Measurements from ENCODE around the gene LAMA3.

LAMA3 gene

DNA sequence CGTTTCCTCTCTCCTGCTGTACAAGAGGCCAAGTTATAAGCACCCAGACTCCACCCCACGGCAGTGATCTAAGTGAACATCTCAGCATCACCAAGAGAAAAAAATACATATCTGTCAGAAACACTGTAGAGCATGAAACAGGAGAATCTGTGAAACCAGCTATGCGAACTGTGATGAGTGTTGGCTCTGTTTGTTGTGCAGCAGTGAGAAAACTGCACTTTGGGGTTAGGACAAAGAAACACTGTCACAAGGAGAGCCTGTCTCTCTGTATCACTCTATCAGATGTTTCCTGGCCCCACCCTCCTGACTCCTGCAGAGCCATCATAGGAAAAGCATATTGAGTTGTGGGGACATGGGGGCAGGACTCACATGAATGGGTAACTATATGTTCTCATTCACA is 87.1 kb downstream of the LAMA3 start:
- H3K27me3 ChIP-seq (ENCODE audit: insufficient read depth, insufficient read length), result no peaks in the 10 kb centered on the region
- H3K9me3 ChIP-seq (ENCODE audit: insufficient read depth, low read length), result no peaks in the 10 kb centered on the region
- no peak overlapping the region for H3K4me3 ChIP-seq (ENCODE audit: insufficient read length, low read depth)
- TF ChIP-seq YY1 (IDR thresholded peaks at IDR 0.05; ENCODE audit: insufficient read depth, insufficient read length) (no peak), ZNF274 (IDR thresholded peaks at IDR 0.05; ENCODE audit: low read depth, low read length) (no peak), SUZ12 (IDR thresholded peaks at IDR 0.05; ENCODE audit: extremely low read depth, insufficient read depth, insufficient read length) (no peak)
- no peak for DNase-seq (ENCODE audit: low read depth, low spot score)
- no peak overlapping the region for H3K9ac ChIP-seq (ENCODE audit: insufficient read length, low read depth)
- H3K36me3 ChIP-seq (ENCODE audit: insufficient read depth, insufficient read length, low read length), result no peaks in the 10 kb centered on the region
- peaks cover 4% of the 10 kb centered on the region for H3K4me1 ChIP-seq (ENCODE audit: insufficient read depth, insufficient read length)

DNA sequence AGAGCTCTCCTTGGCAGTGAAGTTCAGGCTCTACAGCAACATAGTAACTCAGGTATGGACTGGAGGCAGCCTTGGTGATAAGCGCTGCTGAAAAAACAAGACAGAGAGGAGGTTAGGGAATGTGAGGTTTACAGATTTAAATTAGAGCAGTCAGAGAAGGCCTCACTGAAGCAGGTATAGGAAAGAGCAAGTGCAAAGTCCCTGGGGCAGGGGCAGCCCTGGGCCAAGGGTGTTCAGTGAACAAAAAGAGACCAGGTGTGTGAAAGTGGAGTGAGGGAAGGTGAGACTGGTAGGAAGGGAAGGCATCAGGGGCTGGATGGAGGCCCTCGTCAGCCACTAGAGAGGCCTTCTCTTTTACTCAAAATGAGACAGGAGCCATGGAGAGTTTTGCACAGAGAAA is 89.6 kb downstream of the LAMA3 start:
- Histone ChIP-seq H3K4me1 (ENCODE audit: insufficient read depth, insufficient read length) (peaks cover 4% of the 10 kb centered on the region), H3K27me3 (ENCODE audit: insufficient read depth, insufficient read length) (no peaks in the 10 kb centered on the region)
- TF ChIP-seq SUZ12 (IDR thresholded peaks at IDR 0.05; ENCODE audit: extremely low read depth, insufficient read depth, insufficient read length) (no peak), YY1 (IDR thresholded peaks at IDR 0.05; ENCODE audit: insufficient read depth, insufficient read length) (no peak)

DNA sequence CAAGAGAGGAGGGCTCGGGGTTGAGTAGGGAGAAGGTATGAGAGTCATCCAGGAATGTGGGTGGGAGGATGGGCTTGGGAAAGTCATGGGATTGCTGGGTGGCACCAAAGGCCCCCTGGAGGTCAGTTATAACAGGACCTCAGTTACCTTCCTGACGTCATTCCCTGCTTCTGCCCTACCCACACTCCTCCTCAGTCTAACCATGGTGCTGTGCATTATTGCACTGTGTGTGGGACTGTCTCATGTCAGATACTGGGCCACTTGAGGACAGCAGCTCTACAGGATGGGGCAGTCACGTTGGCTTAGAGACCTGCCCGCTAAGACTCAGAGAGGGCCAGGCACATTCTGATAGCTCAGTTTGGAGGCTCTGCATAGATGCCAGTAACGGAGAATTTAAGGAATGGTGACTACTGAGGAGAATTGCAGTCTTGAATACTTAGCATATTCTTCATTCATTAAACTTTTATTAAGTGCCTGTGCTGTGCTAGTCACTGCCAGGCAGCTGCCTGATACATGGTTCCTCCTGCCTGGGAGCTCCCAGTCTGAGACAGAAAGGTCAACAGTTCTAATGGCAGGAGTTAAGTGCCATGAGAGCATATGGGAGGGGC is 90.5 kb downstream of the LAMA3 start:
- peaks cover 4% of the 10 kb centered on the region for H3K4me1 ChIP-seq (ENCODE audit: insufficient read depth, insufficient read length)
- TF ChIP-seq YY1 (IDR thresholded peaks at IDR 0.05; ENCODE audit: insufficient read depth, insufficient read length) (no peak), ZNF274 (IDR thresholded peaks at IDR 0.05; ENCODE audit: low read depth, low read length) (no peak), SUZ12 (IDR thresholded peaks at IDR 0.05; ENCODE audit: extremely low read depth, insufficient read depth, insufficient read length) (no peak)
- H3K4me3 ChIP-seq (ENCODE audit: insufficient read length, low read depth), result no peak overlapping the region
- no peaks in the 10 kb centered on the region for H3K9me3 ChIP-seq (ENCODE audit: insufficient read depth, low read length)
- no peaks in the 10 kb centered on the region for H3K27me3 ChIP-seq (ENCODE audit: insufficient read depth, insufficient read length)
- no peak overlapping the region for H3K9ac ChIP-seq (ENCODE audit: insufficient read length, low read depth)
- no peaks in the 10 kb centered on the region for H3K36me3 ChIP-seq (ENCODE audit: insufficient read depth, insufficient read length, low read length)
- DNase-seq (ENCODE audit: low read depth, low spot score), result no peak

More for the DNA sequence above, 89.6 kb downstream of the LAMA3 start:
- no peak for DNase-seq (ENCODE audit: low read depth, low spot score)
- Histone ChIP-seq H3K9ac (ENCODE audit: insufficient read length, low read depth) (no peak overlapping the region), H3K36me3 (ENCODE audit: insufficient read depth, insufficient read length, low read length) (no peaks in the 10 kb centered on the region), H3K9me3 (ENCODE audit: insufficient read depth, low read length) (no peaks in the 10 kb centered on the region), H3K4me3 (ENCODE audit: insufficient read length, low read depth) (no peak overlapping the region)

DNA sequence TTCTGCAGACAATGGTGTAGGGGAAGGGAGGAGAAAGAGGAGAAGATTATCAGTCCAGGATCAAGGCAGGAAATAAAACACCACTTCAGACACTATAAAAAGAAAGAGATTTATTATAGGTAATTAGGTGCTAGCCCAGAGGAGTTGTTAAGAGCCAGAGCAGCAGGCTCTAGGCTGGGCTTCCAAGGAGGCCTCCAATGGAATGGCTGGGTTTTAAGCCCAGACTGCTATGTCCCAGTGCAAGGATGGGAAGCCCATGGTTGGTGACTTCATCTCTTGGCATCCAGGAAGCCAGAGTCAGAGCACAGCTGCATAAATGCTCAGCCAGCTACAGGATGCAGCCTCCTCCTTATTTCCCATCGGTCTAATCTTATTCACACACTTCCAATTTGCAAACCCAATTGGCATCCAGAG is 95.6 kb downstream of the LAMA3 start:
- Histone ChIP-seq H3K4me1 (ENCODE audit: insufficient read depth, insufficient read length) (no peaks in the 10 kb centered on the region), H3K9ac (ENCODE audit: insufficient read length, low read depth) (no peak overlapping the region), H3K36me3 (ENCODE audit: insufficient read depth, insufficient read length, low read length) (no peaks in the 10 kb centered on the region), H3K4me3 (ENCODE audit: insufficient read length, low read depth) (no peak overlapping the region), H3K9me3 (ENCODE audit: insufficient read depth, low read length) (no peaks in the 10 kb centered on the region), H3K27me3 (ENCODE audit: insufficient read depth, insufficient read length) (no peaks in the 10 kb centered on the region)
- no peak for TF ChIP-seq ZNF274 (IDR thresholded peaks at IDR 0.05; ENCODE audit: low read depth, low read length)
- no peak for TF ChIP-seq SUZ12 (IDR thresholded peaks at IDR 0.05; ENCODE audit: extremely low read depth, insufficient read depth, insufficient read length)
- no peak for TF ChIP-seq YY1 (IDR thresholded peaks at IDR 0.05; ENCODE audit: insufficient read depth, insufficient read length)
- DNase-seq (ENCODE audit: low read depth, low spot score), result no peak

DNA sequence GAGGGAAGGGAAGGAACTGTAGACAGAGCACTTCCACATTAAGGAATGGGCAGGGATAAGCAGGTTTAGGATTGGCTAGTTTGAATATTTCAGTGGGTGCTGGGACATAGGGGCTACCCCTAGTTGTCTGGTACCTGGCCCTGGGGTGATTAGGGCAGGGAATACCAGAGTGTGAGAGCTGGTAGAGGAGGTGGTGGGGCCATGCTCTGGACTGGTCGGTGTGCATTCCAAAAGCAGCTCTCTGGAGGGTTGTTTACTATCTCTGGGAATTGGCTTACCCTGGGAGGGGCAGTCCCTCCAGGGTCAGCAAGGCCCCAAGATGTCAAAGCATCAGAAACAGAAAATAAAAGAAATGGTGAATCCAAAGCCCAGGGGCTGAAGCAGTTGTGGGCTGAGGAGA is 103.8 kb downstream of the LAMA3 start:
- no peak overlapping the region for H3K4me3 ChIP-seq (ENCODE audit: insufficient read length, low read depth)
- DNase-seq (ENCODE audit: low read depth, low spot score), result no peak
- H3K9ac ChIP-seq (ENCODE audit: insufficient read length, low read depth), result no peak overlapping the region
- no peaks in the 10 kb centered on the region; the same call in 1 of the 2 replicates for H3K9me3 ChIP-seq (ENCODE audit: insufficient read depth, low read length)
- no peaks in the 10 kb centered on the region for H3K4me1 ChIP-seq (ENCODE audit: insufficient read depth, insufficient read length)
- TF ChIP-seq YY1 (IDR thresholded peaks at IDR 0.05; ENCODE audit: insufficient read depth, insufficient read length) (no peak), SUZ12 (IDR thresholded peaks at IDR 0.05; ENCODE audit: extremely low read depth, insufficient read depth, insufficient read length) (no peak), ZNF274 (IDR thresholded peaks at IDR 0.05; ENCODE audit: low read depth, low read length) (no peak)
- no peaks in the 10 kb centered on the region for H3K27me3 ChIP-seq (ENCODE audit: insufficient read depth, insufficient read length)
- H3K36me3 ChIP-seq (ENCODE audit: insufficient read depth, insufficient read length, low read length), result no peaks in the 10 kb centered on the region

DNA sequence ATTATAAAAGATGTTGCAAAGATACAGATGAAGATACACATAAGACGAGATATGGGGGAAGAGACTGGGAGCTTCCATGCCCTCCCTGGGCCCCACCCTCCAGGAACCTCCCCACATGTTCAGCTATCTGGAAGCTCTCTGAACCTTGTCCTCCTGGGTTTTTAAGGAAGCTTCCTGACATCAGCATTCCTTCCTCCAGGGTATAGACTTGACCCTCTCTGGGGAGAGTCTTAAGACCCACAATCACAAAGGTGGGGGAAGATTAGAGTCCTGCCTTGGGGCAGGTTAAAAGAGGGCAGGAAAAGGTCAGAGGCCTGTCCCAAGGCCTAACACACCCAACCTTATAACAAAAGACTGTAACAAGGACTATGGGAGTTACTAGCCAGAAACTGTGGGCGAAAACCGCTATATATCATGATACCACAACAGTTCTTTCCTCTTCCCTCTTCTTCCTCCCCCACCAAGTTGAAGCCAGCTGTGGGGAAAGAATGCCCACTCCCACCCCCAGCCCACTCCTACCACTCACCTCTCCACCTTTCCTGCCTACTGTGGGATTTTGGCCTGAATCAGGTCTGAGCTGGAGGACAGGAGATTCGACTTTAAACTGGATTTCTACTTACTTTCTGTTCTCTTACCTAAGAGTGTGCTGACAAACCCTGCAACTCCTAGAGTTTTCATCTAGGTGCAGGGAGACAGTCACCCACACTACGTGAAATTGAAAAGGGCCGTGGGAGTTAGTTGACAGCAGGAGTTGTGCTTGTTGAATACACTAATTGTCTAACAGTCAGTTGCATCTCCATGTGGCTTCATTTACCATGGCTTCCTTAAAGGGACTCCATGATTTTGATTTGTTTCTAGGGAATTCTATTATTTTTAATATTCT is 105.0 kb downstream of the LAMA3 start:
- Histone ChIP-seq H3K27me3 (ENCODE audit: insufficient read depth, insufficient read length) (no peaks in the 10 kb centered on the region), H3K9me3 (ENCODE audit: insufficient read depth, low read length) (no peaks in the 10 kb centered on the region; the same call in 1 of the 2 replicates), H3K9ac (ENCODE audit: insufficient read length, low read depth) (no peak overlapping the region), H3K4me1 (ENCODE audit: insufficient read depth, insufficient read length) (no peaks in the 10 kb centered on the region), H3K4me3 (ENCODE audit: insufficient read length, low read depth) (no peak overlapping the region), H3K36me3 (ENCODE audit: insufficient read depth, insufficient read length, low read length) (no peaks in the 10 kb centered on the region)
- DNase-seq (ENCODE audit: low read depth, low spot score), result no peak
- no peak for TF ChIP-seq YY1 (IDR thresholded peaks at IDR 0.05; ENCODE audit: insufficient read depth, insufficient read length)
- no peak for TF ChIP-seq ZNF274 (IDR thresholded peaks at IDR 0.05; ENCODE audit: low read depth, low read length)
- TF ChIP-seq SUZ12 (IDR thresholded peaks at IDR 0.05; ENCODE audit: extremely low read depth, insufficient read depth, insufficient read length), result no peak

DNA sequence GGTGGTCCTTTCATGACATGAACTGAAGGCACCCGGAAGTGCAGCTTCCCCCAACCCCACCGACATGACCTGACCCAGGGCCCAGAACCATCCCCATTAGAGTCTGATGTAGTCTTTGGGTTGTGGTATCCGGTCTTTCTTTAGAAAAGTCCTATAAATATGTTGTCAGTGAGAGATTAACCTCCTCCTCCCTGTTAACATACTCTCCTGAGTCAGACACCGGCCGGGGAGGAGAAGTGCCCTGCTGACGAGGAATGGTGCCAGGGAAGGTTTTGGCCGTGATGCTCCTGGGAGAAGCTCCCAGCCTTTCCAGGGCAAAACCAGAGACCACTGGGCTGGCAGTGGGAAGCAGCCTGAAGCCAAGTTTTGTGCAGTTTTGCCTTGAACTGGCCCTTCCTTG is 109.0 kb downstream of the LAMA3 start:
- Histone ChIP-seq H3K4me1 (ENCODE audit: insufficient read depth, insufficient read length) (no peaks in the 10 kb centered on the region), H3K9me3 (ENCODE audit: insufficient read depth, low read length) (no peaks in the 10 kb centered on the region), H3K4me3 (ENCODE audit: insufficient read length, low read depth) (no peak overlapping the region), H3K36me3 (ENCODE audit: insufficient read depth, insufficient read length, low read length) (no peaks in the 10 kb centered on the region), H3K27me3 (ENCODE audit: insufficient read depth, insufficient read length) (no peaks in the 10 kb centered on the region), H3K9ac (ENCODE audit: insufficient read length, low read depth) (no peak overlapping the region)
- no peak for DNase-seq (ENCODE audit: low read depth, low spot score)
- TF ChIP-seq YY1 (IDR thresholded peaks at IDR 0.05; ENCODE audit: insufficient read depth, insufficient read length), result no peak
- TF ChIP-seq SUZ12 (IDR thresholded peaks at IDR 0.05; ENCODE audit: extremely low read depth, insufficient read depth, insufficient read length), result no peak
- TF ChIP-seq ZNF274 (IDR thresholded peaks at IDR 0.05; ENCODE audit: low read depth, low read length), result no peak
